GM12891 (cell line): Measurements from ENCODE around the gene ARHGEF2.

Experiments
- POLR2A ChIP-seq: IDR thresholded peaks from 2 replicates; pipeline ENCODE4 v1.6.1; 2011; ENCODE audit warnings: low read depth, low read length, control low read depth
- POLR2AphosphoS5 ChIP-seq: IDR thresholded peaks from 2 replicates; pipeline ENCODE4 v1.6.1; 2011; ENCODE audit warnings: low read depth, low read length, control low read depth
- POU2F2 ChIP-seq: IDR thresholded peaks from 2 replicates; pipeline ENCODE4 v1.6.1; 2011; ENCODE audit warnings: low read depth, mild to moderate bottlenecking, control low read depth, low read length, moderate library complexity
- SPI1 ChIP-seq: IDR thresholded peaks from 2 replicates; pipeline ENCODE4 v1.6.1; 2011; ENCODE audit warnings: low read depth, low read length, control low read depth
- TAF1 ChIP-seq: IDR thresholded peaks from 2 replicates; pipeline ENCODE4 v1.6.1; 2011; ENCODE audit warnings: low read depth, low read length, control low read depth

GRCh38 chr1:155934936-155935590 lies 43.3 kb downstream of the ARHGEF2 start:
- TF ChIP-seq POLR2A = no peak
- no peak for TF ChIP-seq POLR2AphosphoS5
- TF ChIP-seq POU2F2 = no peak
- TF ChIP-seq TAF1 = no peak
- TF ChIP-seq SPI1 = no peak
